H1 (cell line): ENCODE data around the gene ENPP3. TPM values are rescaled to one million over a fixed set of nuclear protein-coding genes. Genes with fewer than 3 reads are reported as not detected.

Experiments used
- CREB1 ChIP-seq: IDR thresholded peaks from 2 replicates; pipeline ENCODE4 v1.6.1; 2012; ENCODE audit warnings: inconsistent platforms
- NANOG ChIP-seq: IDR thresholded peaks from 2 replicates; pipeline ENCODE4 v1.6.1; 2011; ENCODE audit warnings: low read length, low read depth, mild to moderate bottlenecking, inconsistent platforms; ENCODE audit not compliant: insufficient read depth, poor library complexity, severe bottlenecking
- SIN3A ChIP-seq, 2 experiments: IDR thresholded peaks in 1 of 2; conservative IDR thresholded peaks in 1 of 2; 2 replicates each; pipeline ENCODE4 v1.6.1; 2011 to 2012; ENCODE audit warnings: low read length in 2 of 2, improper control_type of control experiment in 1 of 2, low read depth in 1 of 2, mild to moderate bottlenecking in 1 of 2
- YY1 ChIP-seq: IDR thresholded peaks from 2 replicates; pipeline ENCODE4 v1.6.1; 2011; ENCODE audit warnings: low read depth, mild to moderate bottlenecking, low read length
- polyA plus RNA-seq, 7 experiments: library from polyadenylated mRNA; depleted of rRNA in 3 of 7; stranded (reverse) in 5 of 7; unstranded in 2 of 7; fragments of >200 nt in 5 of 7; fragments of 200-250 nt in 2 of 7; gene quantifications; 1 replicate in 5 of 7; 2 replicates in 1 of 7; 4 replicates in 1 of 7; pipeline versions ENCODE4 v1.2.1 to v1.2.3, GENCODE V29; 2011 to 2013; ENCODE audit warnings: missing spikeins in 2 of 7, mixed read lengths in 2 of 7
- total RNA-seq: library from RNA; stranded (reverse); fragmentation: NEBNext Ultra II Directional; extraction: Animal tissue kit (Norgen Biotek cat#: 25700); gene quantifications from 2 replicates; pipeline ENCODE4 v1.2.1, GENCODE V29; 2021

ENPP3 gene
- total and polyA plus RNA-seq, 2 of the 8 experiments (the other 6 are each of a cell fraction or from before 2014, with no cell fraction given) = 0.11 TPM; not detected in 1

- TF ChIP-seq YY1 (no peak), SIN3A (conservative IDR thresholded peaks at IDR 0.05 in 1 of 2, IDR thresholded peaks at IDR 0.05 in 1 of 2; ENCODE audit: low read depth in 1 of 2, low read length in 2 of 2) (no peak), NANOG (no peak), CREB1 (no peak)
- TF ChIP-seq, all 59 proteins: peak for 0
Measured at GRCh38 chr6:131789219-131789618, 152.1 kb downstream of the ENPP3 start (continued).
